GM19035 (cell line): ENCODE measurements around the gene GCHFR.
A peak's percentile ranks its signal among the peaks of the same experiment; 100 is the strongest.

ENCODE experiments used
- ATAC-seq: cut with Tn5 transposase; IDR thresholded peaks from one replicate; pipeline ENCODE4 v1.9.1; 2021; ENCODE audit not compliant: unreplicated experiment

The GCHFR gene

GRCh38 chr15:40754883-40755811, 8.7 kb upstream of the GCHFR start, which contains the start of gene RMDN3:
RMDN3 (minus strand) TSS chr15:40755254; CDS start chr15:40754783, 471 bp downstream.
- ATAC-seq, result peak; percentile 86

GRCh38 chr15:40755812-40756208, 8.1 kb upstream of the GCHFR start:
- no peak for ATAC-seq

GRCh38 chr15:40756938-40757337, 6.9 kb upstream of the GCHFR start:
- no peak for ATAC-seq

GRCh38 chr15:40759961-40760360, 3.9 kb upstream of the GCHFR start:
- ATAC-seq, result no peak

- no peak for ATAC-seq
Measured at GRCh38 chr15:40762919-40763800, 708 bp upstream of the GCHFR start.

GRCh38 chr15:40764629-40765103, 798 bp downstream of the GCHFR start:
- ATAC-seq, result no peak

- no peak for ATAC-seq
Measured at GRCh38 chr15:40766194-40766815, 2.4 kb downstream of the GCHFR start.

- ATAC-seq, result no peak
Measured at GRCh38 chr15:40766906-40767837, 3.3 kb downstream of the GCHFR start.

GRCh38 chr15:40767838-40768500, 4.1 kb downstream of the GCHFR start:
- ATAC-seq, result no peak

- no peak for ATAC-seq
Measured at GRCh38 chr15:40768521-40769273, 4.8 kb downstream of the GCHFR start.

- no peak for ATAC-seq
Measured at GRCh38 chr15:40769274-40770146, 5.6 kb downstream of the GCHFR start, which contains the start of gene C15orf62. C15orf62 (plus strand) TSS chr15:40769980; CDS start chr15:40770496, 516 bp downstream.

- no peak for ATAC-seq
Measured at GRCh38 chr15:40770147-40770721, 6.4 kb downstream of the GCHFR start.

- ATAC-seq, result no peak
Measured at GRCh38 chr15:40771242-40771641, 7.4 kb downstream of the GCHFR start.

- no peak for ATAC-seq
Measured at GRCh38 chr15:40772014-40772413, 8.1 kb downstream of the GCHFR start.

- ATAC-seq, result no peak
Measured at GRCh38 chr15:40773496-40773895, 9.6 kb downstream of the GCHFR start.

GRCh38 chr15:40773902-40774301, 10.0 kb downstream of the GCHFR start:
- no peak for ATAC-seq

- no peak for ATAC-seq
Measured at GRCh38 chr15:40775007-40775406, 11.1 kb downstream of the GCHFR start.
